OCI-M2 (cell line): Measurements from ENCODE around the gene CLSTN3.
"Not testable (repeated sequence)": the region's sequence is repeated elsewhere in the genome, so short reads cannot be mapped to it uniquely, and the experiment has no call there.

Experiments
- DNase-seq: peaks from one replicate; lab custom pipeline; 2025; ENCODE audit not compliant: unreplicated experiment; lab: John Stamatoyannopoulos, UW

The CLSTN3 gene

DNA sequence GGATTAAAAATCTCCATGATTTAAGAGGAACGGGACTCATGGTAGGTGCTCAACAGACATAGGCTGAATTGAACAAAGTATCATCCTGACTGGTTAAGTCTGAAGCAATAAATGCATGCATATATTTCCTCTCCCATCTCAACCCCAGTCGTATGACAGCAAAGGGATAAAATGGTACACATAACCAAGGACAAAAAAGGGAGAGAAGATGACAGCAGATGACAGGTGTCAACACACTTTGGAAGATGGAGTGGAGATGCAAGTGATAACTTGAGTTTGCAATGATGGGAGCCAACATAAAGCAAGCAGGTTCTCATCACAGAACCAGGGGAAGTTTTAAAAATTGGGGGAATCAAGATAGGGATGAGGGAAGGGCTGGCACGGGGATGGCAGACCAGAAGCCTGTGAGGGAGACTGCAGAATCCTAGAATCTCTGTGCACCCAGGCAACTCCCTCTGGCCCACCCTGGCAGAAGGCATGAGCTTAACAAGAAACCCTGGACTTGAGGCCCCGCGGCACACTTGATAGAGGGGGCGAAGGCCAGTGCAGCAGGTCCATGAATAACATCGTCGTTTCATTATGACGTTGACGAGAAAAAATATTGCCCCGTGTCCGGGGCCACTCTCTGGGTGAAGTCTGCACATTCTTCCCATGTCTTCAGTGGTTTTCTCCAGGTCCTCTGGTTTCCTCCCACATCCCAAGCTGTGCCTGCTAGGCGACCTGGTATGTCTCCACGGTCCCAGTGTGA lies 26.2 kb upstream of the CLSTN3 start:
- no peak for DNase-seq

DNA sequence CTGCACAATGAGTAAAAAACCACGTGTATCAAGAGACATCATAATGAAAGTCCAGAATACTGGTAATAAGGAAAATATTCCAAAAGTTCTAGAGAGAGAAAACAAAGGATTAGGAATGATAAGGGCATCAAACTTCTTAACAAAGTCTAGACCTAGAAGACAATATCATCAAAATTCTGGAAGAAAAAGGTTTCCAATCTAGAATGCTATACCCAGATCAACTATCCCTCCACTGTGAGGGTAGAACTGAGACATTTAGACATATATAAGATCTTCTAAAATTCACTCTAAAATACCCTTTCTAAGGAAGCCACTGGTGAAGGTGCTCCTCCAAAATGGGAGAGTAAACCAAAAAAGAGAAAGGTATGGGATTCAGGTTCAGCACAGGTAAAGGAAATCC lies 24.1 kb upstream of the CLSTN3 start:
- DNase-seq = no peak

DNA sequence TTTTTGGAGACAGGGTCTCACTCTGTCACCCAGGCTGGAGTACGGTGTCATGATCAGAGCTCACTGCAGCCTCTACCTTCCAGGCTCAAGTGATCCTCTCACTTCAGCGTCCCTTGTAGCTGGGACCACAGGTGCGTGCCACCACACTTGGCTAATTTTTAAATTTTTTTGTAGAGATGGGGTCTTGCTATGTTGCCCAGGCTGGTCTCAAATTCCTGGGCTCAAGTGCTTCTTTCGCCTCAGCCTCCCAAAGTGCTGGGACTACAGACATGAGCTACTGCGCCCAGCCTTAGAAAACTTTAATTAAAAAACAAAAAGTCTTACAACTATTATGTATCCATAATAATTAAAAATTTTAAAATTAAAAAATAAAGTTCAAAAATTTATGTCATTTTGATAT lies 23.0 kb upstream of the CLSTN3 start:
- DNase-seq = not testable (repeated sequence)

DNA sequence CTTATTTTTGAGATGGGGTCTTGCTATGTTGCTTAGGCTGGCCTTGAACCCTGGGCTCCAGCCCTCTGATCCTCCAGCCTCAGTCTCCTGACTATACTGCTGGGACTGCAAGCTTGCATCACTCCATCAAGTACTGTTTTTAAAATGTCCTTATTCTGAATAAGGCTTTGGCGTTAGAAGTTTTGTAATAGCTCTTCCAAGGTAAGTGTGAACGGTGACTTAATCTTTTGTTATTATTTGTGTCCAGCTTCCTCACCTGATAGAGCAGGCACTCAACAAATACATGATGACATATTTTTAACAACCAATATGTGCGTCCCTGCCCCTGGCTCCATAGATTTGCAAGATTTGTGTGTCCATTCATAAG lies 22.6 kb upstream of the CLSTN3 start:
- no peak for DNase-seq

DNA sequence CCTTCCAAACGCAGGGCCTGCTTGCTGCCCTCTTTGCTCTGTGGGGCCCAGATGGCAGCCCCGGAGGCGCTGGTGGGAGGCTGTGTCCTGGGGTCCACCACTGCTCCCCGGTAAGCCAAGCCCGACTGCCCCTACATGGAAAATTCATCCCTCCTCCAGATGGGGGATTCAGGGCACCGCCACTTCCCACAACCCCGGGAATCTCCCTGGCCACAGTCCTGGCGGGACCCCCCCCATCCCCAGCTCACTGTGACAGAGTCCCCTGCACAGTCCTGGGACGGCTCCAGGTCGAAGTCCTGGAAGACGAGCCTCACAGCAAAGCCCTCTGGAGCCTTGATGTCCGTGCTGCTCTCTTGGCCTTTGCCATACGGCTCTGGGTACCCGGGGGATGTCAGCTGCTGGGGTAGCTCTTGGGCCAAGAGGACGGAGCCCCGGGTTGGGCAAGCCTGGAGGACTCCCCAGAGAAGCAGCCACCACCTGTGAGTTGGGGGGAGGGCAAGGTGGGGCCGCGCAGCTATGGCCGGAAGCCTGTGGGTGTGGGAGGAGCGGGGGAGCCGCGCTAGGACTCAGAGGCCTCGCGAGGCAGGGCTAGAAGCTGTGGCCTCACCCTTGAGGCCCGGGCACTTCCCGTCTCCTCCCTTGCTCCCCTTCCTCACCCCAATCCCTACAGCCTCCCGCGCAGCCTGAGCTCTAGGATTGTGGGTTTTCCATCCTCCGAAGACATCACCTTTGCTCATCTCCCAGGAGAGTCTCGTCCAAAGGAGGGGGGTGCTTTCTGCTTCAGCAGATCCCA lies 22.0 kb upstream of the CLSTN3 start:
- DNase-seq = no peak

DNA sequence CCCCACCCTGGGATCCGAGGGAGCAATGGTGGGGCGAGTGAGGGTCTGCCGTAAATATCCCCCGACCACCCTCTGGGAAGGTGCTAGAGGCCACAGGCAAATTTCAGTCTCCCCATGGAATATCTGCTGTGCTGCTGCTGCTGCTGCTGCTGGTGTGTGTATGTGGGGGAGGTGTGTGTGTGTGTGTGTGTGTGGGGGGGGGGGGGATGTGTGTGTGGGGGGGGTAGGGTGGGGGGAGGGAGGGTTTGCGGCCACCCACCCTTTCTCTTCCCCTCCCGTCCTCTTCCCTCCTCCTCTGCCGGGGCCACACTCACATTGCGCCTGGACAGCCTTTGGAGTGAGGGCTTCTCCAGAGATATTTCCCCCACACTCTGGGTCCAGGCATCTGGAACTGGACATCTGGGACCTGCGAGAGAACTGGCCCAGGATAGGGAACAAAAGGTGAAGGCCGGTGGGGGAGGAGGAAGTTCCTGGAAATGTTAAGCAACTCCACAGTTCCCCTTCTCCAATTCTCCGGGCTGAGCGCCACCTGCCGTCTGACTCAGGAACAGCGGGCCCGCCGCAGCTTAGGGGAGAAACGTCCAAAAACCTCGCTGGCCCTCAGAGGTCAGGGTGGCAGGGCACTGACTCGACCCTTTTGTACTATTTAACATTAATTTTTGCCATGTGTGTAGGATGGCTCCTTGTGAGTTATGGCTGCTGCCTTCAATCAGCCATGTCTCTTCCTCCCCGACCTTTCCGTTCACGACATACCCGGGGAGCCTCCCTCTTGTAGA lies 21.2 kb upstream of the CLSTN3 start, which contains the start of gene C1RL:
C1RL (minus strand) TSS at position 419 of the 776 bp plus-strand sequence; CDS start at position 385, 34 bp downstream.
- no peak for DNase-seq

DNA sequence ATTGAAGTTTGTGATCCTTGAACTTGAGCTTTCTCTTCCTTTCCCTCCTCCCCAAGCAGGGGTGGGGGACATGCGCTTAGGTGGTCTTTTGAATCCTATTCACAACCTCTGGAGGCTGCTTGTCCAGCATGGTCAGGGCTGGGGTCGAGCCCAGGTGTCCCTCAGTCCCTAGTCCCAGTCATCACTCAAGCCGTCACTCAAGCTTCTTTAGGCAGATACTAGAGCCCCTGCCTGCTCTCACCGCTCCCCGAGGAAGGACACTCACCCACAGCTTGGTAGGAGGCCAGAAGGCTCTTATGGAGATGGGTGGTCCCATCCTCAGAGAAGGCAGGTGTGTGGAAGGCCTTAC lies 20.6 kb upstream of the CLSTN3 start:
- DNase-seq = no peak

DNA sequence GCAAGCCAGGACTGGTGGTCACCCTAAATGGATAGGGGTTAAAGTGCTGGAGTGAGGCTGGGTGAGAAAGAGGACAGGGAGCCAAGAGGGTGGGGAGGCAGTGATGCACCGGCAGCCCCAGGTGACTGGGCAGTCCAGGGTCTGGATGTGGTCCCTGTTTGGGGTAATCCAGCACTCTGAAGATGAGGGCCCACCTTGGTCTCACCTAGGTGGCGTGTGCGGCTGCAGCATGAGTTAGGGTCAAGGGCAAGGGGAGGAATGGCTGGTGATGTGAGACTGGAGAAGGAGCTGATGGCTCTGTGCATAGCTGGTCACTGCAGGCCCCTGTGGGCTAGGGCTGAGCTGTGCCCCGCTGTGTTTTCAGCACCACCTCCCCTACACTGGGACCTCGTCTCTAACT lies 19.5 kb upstream of the CLSTN3 start:
- DNase-seq = no peak

DNA sequence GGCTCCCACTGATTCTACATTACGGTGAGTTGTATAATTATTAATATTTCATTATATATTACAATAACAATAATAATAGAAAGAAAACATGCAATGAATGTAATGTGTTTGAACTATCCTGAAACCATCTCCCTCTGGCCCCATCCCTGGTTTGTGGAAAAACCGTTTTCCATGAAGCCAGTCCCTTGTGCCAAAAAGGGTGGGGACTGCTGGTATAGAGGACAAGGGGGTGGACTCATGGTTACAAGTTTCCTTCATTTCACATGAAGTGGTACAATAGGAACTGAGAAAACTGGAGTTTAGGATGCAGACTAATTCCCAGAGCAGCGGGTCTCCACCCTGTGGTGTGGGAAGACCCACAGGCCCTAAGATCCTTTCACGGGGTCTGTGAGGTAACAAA lies 18.1 kb upstream of the CLSTN3 start:
- DNase-seq = no peak

DNA sequence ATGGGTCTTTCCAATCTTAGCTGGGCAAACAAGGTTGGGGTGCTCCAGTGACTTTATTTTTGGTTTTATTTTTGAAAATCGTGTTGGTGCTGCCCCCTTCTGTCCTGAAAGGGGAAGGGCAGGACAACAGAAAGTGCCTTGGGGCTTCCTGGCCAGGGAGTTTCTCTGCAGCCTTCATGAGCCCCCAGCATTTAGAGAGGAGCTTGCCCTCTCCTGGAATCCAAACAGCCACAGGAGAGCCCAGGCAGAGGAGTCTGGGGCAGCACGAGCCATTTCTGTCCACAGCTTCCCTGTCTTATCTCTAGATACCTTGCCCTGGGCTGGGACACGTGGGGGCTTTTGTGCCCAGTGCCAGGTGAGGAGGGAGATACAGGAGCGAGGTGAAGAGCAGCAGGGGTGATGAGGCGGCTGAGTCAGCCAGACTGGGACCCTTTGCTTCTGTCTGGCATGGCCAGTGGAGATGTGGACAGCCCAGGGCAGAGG lies 16.7 kb upstream of the CLSTN3 start:
- DNase-seq = no peak

DNA sequence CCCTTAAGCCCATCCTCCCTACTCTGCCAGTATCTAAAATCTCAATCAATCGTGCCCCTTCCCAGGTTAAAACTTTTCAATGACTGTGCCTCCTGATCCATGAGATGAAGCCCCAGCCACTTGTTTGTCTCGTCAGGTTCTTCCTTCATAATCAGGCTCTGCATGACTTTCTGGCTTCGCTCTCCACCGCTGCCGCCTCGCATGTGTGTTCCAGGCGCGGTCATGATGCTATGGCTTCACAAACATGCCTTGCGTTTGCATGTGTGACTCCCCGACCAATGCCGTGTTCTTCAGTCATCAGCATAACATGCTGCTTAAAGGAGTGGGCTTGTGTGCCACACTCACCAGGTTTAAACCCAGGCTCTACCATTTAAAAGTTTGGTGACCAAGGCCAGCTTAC lies 16.2 kb upstream of the CLSTN3 start:
- no peak for DNase-seq

DNA sequence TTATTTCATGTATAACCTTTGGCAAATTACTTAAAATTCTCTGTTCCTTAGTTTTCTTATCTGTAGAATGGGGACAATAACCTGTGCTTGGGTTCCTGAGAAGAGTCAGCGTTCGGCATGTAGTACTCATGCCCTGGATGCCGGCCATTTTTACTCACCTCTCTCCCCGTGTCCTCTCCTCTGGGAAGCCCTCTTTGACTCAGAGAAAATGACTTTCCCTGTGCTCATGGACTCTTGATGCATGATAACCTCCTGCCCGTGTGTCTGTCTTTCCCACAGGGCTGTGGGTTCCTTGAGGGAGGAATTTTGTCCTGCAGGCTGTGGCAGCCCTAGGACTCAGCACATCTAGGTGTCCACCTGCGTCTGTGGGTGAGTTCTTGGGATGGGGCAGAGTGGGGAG lies 15.3 kb upstream of the CLSTN3 start:
- no peak for DNase-seq

DNA sequence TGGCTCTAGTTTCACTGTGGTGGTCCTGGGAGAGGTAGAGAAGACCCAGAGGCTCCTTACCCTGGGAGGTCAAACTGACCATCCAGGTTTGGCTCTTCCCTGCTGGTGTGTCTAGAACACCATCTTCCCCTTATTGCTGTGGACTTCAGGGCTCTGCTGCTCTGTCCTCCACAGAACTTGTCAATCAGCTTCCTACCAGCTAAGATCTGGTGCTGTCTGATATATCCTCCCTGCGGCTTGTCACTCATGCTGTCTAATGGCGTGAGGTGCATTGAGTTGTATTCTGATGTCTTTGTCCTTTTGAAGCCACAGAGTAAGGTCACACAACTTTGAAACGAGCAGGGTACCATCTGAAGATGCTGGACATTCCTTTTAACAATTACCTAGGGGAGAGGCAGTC lies 14.0 kb upstream of the CLSTN3 start:
- DNase-seq = no peak

DNA sequence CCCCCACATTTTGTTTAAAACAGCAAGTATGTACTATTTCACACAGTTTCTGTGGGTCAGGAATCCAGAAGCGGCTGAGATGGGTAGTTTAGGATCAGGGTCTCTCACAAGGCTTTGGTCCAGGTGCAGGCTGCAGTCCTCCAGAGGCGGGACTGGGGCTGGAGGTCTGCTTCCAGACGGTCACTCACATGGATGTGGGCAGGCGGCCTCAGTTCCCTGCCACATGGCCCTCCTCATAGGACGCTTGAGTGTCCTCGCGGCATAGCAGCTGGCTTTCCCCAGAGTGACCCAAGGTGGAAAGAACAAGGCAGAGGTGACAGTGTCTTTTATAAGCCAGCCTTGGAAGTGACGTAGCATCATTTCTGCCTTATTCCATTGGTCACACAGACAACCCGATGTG lies 13.3 kb upstream of the CLSTN3 start:
- DNase-seq = no peak

DNA sequence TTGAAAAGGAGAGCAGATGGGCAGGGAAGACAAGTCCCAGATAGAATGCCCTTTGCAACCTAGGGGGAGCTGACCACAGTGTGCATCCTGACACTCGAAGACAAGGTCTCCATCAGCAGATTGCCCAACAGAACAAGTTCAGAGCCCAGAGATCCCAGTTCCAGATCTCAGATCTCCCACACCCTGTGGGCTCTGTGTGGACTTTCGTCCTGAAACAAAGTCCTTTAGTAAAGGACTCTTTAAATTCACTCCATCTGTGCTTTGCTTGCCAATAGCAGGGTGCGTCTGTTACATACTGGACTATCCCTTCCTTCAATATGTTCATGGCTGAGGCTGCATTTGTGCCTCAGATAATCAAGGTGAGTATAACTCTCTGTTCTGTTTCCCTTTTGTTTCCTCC lies 12.5 kb upstream of the CLSTN3 start:
- no peak for DNase-seq

DNA sequence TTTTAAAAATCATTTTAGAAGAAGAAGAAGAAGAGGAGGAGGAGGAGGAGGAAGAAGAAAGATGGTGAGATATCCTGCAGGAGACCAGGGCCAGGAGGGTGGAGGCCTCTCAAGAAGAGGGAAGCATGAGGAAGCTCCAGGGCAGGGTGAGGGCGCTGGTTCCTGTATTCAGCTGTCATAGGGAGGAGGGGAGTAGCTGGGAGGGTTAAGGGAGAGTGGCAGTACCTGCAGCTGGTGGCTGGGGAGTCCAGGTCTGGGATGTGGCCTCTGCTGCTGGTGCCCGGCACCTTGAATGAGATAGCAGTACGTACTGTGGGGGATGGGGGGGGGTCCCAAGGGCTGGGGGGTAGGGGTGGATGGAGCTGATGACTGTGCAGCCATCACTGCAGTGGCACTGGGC lies 11.3 kb upstream of the CLSTN3 start:
- no peak for DNase-seq

DNA sequence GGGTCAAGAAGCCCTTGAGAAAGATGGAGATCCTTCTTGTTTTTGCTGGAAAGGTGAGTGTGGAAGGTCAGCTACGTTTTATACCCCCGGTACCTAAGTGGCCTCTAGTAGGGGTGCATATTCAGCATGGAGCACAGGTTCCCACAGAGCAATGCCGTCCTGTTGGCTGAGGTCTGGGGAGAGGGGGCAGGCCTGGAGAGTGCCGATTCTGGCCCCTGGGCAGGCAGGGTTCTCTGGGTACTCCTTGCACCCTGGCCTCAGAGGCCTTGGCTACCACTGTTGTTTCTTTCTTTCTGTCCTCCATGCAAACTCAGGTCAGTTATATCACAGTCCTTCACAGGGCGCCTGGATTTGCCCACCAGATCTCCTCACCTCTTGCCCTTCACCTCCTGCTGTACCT lies 10.0 kb upstream of the CLSTN3 start:
- no peak for DNase-seq

DNA sequence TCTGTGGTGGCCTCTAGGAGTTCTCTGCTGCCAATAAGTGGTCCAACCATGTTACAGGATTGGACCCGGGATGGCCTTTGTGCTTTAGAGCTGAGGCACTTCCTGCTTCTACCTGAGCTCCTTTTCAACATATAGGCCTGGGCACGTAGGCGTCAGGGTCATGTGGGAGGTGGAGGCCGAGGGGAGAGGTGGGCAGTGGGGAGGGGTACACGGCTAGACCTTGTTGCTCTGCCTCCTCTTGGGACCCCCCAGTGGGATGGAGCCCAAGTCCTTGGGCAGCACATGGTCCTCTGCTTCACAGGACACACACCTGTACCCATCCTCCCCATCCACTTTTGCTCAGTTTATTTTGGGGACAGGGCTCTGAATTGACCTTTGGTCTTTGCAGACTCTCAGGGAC lies 8.8 kb upstream of the CLSTN3 start:
- no peak for DNase-seq

DNA sequence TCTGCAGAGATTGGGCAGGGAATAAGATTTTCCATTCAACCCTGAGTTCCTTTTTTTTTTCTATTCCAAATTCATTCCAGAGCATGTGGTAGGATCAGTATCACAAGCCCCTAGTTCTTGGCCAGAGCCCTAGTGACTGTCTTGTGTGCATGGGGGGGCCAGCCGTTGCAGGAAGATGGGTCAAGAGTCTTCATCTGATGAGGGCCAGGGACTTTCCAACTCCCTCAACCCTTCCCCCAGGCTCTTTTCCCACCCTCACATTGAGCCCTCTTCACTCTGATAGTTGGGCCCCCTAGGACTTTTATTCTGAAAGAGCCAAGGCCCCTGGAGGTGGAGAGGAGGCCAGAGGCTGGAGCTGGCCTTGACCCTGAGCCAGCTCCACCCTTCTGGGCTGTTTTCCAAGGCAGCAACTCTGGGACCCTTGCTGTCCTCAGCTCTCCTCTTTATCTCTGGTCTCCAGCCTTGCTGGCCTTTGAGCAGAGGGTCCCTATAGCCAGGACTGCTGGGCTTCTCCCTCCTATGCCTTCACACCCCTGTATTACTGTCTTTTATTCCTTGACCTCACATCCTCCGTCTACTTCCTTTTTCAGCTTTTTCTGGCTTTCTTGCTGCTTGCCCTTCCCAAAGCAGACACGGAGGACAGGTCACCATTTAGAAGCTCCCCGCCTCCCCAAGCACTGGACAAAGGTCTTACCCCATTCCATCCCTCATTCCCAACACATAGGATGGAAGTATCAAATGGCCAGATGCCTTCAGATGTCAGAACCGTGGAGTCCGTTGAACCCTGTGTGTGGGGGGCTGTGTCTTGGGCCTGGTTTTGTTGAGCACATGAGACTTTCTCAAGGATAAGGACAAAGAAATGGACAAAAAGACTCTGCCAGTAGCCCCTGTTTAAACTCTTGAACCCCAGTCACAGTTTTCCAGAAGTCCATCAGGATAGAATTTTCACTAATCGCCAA lies 7.1 kb upstream of the CLSTN3 start:
- no peak for DNase-seq

DNA sequence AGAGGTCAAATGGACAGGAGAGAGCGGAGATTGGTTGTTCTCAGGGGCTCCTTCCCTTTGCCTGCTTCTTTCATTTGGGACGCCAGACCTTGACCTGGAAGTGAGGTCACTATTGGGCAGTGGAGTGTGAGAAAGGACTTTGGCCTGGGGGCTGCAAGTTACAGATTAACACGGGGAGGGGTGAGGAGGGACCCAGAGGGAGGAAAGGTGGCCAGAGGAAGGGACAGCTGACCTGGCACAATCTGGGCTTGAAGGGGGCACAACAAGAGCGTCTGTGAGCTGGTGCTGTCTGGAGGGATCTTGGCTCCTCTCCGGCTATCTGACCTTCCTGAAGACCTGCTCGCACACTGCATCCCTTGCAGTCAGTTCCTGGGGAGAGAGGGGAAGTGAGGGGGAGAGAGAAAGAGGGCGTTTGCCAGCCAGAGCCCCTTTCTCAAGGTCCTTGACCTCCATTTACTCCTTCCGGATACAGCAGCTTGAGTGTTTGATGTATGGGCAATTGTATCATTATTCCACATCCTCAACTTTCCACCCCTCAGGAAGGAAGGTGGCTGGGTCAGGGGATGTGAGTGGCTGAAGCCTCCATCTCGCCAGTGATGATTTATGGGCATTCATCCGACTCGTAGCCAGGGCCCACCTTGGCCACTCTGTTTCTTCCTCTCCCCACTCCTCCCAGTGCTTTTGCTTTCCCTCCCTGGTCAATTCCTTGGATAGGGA lies 6.2 kb upstream of the CLSTN3 start:
- DNase-seq = no peak
